Measurements from ENCODE around the gene PER3. TPM values are rescaled to one million over a fixed set of nuclear protein-coding genes. Genes with fewer than 3 reads are reported as not detected.

The PER3 gene
- total and polyA plus RNA-seq, 2 of the 13 experiments (the other 11 are each of a cell fraction or from before 2014, with no cell fraction given) = 3.0 to 6.0 TPM

- H3K79me2 ChIP-seq (ENCODE audit: insufficient read depth, low read length) = no peaks in the 10 kb centered on the region
- WGBS (ENCODE audit: low lambda C conversion rate) = 98% methylated on average over 9 of the region's 9 CpGs
- no peak overlapping the region for H2AFZ ChIP-seq (ENCODE audit: low read length)
- H3K36me3 ChIP-seq (replicated peaks in 1 of 2; ENCODE audit: control insufficient read depth in 1 of 2, insufficient read depth in 2 of 2, low read length in 2 of 2) = peaks cover 4 to 25% of the 10 kb centered on the region in 2 experiments; a peak in 4 of 5 replicates
- POLR2A ChIA-PET = no interaction called here
- H3K4me2 ChIP-seq (ENCODE audit: low read depth, low read length) = no peak overlapping the region
- no peaks in the 10 kb centered on the region for H4K20me1 ChIP-seq (ENCODE audit: insufficient read depth, low read length)
- DNase-seq (ENCODE audit: low spot score) (no peak), ATAC-seq (no peak), FAIRE-seq (no peak)
- CTCF ChIA-PET (ENCODE audit: low intra/inter-chr PET ratio, low total read pairs) = no interaction called here
- no TSS peak for BruUV-seq (replicated peaks)
- H3K9ac ChIP-seq (ENCODE audit: insufficient read depth, low read depth, low read length) = no peak overlapping the region
- intact Hi-C loops (cut with micrococcal nuclease; ENCODE audit: unreplicated experiment) = no loop called here
- H3K27ac ChIP-seq (ENCODE audit: extremely low read length, insufficient read depth, low read length) = no peak overlapping the region
- H3K4me3 ChIP-seq (replicated peaks in 1 of 3; ENCODE audit: insufficient read depth in 1 of 3, low read depth in 2 of 3, low read length in 3 of 3) = no peak overlapping the region
- no peaks in the 10 kb centered on the region for H3K4me1 ChIP-seq (ENCODE audit: insufficient read depth, low read length)
- in situ Hi-C loops (cut with HindIII; ENCODE audit: extremely low pct_ligation_motif_present, low pct_unique_long_range_greater_than_20kb) = no loop called here
- no peaks in the 10 kb centered on the region for H3K9me3 ChIP-seq (ENCODE audit: low read length)
- no peaks in the 10 kb centered on the region for H3K27me3 ChIP-seq (ENCODE audit: control insufficient read depth in 1 of 2, insufficient read depth in 2 of 2, low read length in 2 of 2)
- no peak for TF ChIP-seq NFIC (IDR thresholded peaks at IDR 0.05; ENCODE audit: low read length)
- TF ChIP-seq CERS6 (CRISPR knock-in tag; IDR thresholded peaks at IDR 0.05) = no peak
- TF ChIP-seq DZIP1 (CRISPR knock-in tag; IDR thresholded peaks at IDR 0.05) = no peak
- no peak for TF ChIP-seq ZNF788 (CRISPR knock-in tag; IDR thresholded peaks at IDR 0.05; ENCODE audit: borderline replicate concordance)
- TF ChIP-seq ZNF605 (CRISPR knock-in tag; IDR thresholded peaks at IDR 0.05) = no peak
- TF ChIP-seq KDM2A (CRISPR knock-in tag; IDR thresholded peaks at IDR 0.05; ENCODE audit: borderline replicate concordance, low read depth) = no peak
- no peak for TF ChIP-seq ZNF564 (CRISPR knock-in tag; IDR thresholded peaks at IDR 0.05)
- no peak for TF ChIP-seq ZKSCAN5 (CRISPR knock-in tag; IDR thresholded peaks at IDR 0.05)
- no peak for TF ChIP-seq ZNF772 (CRISPR knock-in tag; IDR thresholded peaks at IDR 0.05)
- TF ChIP-seq BORCS8-MEF2B (CRISPR knock-in tag; IDR thresholded peaks at IDR 0.05) = no peak
- TF ChIP-seq ZNF891 (CRISPR knock-in tag; IDR thresholded peaks at IDR 0.05) = no peak
- TF ChIP-seq LBX2 (CRISPR knock-in tag; IDR thresholded peaks at IDR 0.05; ENCODE audit: borderline replicate concordance) = no peak
- no peak for TF ChIP-seq ZSCAN9 (CRISPR knock-in tag; IDR thresholded peaks at IDR 0.05; ENCODE audit: borderline replicate concordance)
- no peak for TF ChIP-seq ZBTB7B (CRISPR knock-in tag; IDR thresholded peaks at IDR 0.05)
- TF ChIP-seq POLR2AphosphoS2 (IDR thresholded peaks at IDR 0.05; ENCODE audit: low read depth, low read length) = no peak
- no peak for TF ChIP-seq NFKB2 (CRISPR knock-in tag; IDR thresholded peaks at IDR 0.05; ENCODE audit: borderline replicate concordance)
- TF ChIP-seq MXI1 (IDR thresholded peaks at IDR 0.05; ENCODE audit: borderline replicate concordance, low read depth, low read length) = no peak
- TF ChIP-seq, protein P1, sequence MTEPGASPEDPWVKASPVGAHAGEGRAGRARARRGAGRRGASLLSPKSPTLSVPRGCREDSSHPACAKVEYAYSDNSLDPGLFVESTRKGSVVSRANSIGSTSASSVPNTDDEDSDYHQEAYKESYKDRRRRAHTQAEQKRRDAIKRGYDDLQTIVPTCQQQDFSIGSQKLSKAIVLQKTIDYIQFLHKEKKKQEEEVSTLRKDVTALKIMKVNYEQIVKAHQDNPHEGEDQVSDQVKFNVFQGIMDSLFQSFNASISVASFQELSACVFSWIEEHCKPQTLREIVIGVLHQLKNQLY (CRISPR knock-in tag; IDR thresholded peaks at IDR 0.05) = no peak
Measured at GRCh38 chr1:7744882-7745281, 39.2 kb upstream of the PER3 start.
